A549 (cell line): Measurements from ENCODE around the gene PHACTR4.

Experiments
- CTCF ChIP-seq: fragments of >200 bp; sonication (Bioruptor Twin); formaldehyde crosslinking; IDR thresholded peaks from 3 replicates; pipeline ENCODE4 v1.5.1; 2016
- NPAS2 ChIP-seq: fragments of 250-450 bp; sonication (Bioruptor Pico); IDR thresholded peaks from 2 replicates; pipeline ENCODE4 v1.8.0; 2022; ENCODE audit warnings: mild to moderate bottlenecking, moderate library complexity, borderline replicate concordance
- RFX5 ChIP-seq: fragments of 450-650 bp; IDR thresholded peaks from 2 replicates; pipeline ENCODE4 v1.7.1; 2014; ENCODE audit warnings: antibody characterized with exemption, mild to moderate bottlenecking, moderate library complexity

DNA sequence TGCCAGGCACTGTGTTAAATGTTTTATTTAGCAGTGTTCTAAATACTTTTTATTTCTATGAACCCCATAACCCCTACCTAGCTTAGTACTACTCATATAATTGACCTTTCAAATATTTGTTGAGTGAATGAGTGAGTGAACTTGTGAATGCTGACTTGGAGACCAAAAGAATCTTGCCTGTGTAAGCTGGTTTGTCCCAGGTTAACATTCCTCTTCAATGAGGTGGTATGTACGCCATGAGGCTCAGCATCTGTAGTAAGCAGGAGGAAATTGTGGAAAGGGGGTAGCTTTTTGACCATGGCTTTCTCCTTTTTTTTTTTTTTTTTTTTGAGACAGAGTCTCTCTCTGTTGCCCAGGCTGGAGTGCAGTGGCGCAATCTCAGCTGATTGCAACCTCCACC is 26.1 kb upstream of the PHACTR4 start:
- TF ChIP-seq RFX5 (no peak), CTCF (no peak), NPAS2 (CRISPR knock-in tag) (no peak)
